ENCODE data around the gene PLCD1.
"Not testable (repeated sequence)": the region's sequence is repeated elsewhere in the genome, so short reads cannot be mapped to it uniquely, and the experiment has no call there.

The PLCD1 gene

DNA sequence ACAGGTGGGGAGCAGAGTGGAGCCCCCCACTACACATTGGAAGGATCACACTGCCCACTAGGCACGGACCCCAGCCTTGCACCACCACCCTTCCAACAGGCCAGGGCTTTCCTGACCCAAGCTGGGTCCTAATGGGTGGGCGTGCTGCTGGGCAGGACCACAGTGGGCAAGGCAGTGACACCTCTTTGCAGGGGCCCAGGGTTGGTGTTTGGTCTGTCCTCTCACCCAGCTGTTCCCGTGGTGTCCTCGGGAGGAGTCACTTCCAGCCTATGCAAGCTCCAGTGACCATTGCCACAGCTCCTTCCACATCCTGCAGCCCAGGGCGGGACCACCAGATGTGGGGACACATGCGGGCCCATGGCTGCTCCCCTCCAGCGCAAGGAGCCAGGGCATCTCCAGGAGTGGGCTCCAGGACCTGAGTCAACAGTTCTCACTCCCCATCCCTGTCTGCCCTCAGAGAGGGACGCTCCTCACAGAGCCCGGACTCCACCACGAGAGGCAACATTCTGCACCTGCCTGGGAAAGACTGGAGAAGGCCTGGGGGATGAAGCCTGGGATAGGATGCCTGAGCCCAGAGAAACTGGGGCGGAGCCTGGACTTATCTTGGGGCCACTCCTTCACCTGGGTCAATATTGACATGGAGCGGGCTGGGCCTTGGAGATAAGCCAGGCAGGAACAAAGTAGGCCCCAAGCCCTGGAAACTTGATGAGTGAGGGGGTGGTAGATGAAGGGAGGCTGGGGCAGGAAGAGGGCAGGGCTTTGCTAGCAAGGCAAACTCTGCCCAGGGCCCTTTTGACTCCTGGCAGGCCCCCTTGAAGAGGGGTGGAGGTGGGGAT lies 42.7 kb downstream of the PLCD1 start:
- no peak for DNase-seq (ENCODE audit: low read depth in 2 of 2)

DNA sequence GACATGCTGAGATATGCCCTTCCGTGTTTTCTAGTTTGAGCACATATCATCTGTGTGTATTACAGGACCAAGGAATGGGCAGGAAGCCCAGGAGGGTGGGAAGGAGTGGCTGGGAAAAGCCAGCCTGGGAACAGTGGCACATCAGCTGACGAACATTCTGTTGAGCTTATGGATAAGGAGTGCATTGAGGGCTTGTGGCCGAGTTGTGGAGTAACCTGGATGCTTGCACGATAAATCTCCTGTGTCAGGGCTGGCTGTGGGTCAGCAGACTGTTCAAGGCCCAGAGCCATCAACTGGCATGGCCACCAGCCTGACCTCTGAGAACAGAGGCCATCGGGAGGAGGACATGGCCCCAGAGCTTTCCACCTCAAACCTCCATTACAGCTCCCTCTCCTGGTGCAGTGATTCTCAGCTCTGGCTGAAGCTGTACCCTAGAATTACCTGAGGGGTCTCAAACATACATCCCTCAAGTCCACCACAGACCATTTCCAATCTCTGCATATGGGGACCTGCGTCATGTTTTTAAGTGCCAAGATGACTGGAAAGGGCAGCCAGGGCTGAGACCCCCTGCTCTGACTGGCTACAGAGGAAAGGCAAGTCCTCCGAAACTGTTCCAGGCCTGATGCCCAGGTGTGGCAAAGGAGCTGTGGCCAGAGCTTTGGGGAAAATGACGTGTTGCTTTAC lies 43.7 kb downstream of the PLCD1 start:
- DNase-seq (ENCODE audit: low read depth in 2 of 2): no peak

DNA sequence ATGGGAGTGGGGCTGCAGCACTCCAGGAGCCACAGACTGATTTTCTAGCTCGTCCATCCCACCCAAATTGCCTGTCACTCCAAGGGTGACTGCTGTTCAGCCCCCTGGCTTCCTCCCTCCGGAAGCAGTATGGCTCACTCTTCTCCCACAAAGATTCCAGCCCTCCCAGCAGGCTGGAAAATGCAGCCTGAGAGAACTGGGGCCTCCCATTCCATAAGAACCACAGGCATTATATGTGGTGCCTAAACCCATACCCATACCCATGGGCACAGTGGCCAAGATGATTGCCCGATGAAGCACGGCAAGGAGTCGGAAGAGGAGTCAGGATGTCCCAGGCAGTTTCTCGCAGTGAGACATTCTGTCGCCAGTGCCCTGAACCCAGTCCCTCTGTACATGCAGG lies 44.8 kb downstream of the PLCD1 start:
- DNase-seq (ENCODE audit: low read depth in 2 of 2): no peak

DNA sequence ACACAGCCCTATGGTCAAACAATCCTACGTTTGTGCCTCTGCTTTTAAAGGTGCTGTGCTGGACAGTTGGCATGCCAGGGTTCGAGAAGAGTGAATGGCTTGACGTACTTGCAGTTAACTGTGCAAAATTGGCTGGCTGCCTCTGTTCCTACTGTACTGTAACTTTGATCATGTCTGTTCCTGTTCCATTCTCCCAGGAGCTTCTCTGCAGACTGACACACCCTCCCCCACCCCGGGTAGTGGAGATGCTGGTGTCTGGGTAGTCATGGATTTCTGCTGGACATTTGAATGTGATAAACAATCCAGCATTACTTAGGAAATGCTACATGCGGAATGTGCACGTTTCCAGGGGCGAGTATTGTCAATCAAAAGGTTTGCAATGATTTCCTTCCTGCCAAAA lies 45.4 kb downstream of the PLCD1 start:
- no peak for DNase-seq (ENCODE audit: low read depth in 2 of 2)

DNA sequence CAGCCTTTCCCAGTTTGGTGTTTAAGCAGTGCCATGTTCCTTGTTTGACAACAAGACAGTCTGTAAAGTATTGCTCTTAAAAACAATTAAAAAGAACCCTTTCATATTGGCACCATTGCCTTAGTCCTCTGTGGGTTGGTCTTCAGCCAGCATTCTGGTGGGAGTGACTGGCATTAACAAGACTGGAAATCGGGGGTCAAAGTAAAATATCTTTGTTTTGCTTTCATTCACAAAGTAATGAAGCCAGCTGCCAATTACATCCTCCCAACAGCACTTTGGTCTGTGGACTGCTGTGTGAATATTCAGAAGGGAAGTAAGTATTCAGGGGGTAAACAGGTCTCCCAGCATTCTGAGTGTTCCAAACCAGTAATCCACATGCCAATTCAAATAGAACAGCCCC lies 47.1 kb downstream of the PLCD1 start:
- no peak for DNase-seq (ENCODE audit: low read depth in 2 of 2)

DNA sequence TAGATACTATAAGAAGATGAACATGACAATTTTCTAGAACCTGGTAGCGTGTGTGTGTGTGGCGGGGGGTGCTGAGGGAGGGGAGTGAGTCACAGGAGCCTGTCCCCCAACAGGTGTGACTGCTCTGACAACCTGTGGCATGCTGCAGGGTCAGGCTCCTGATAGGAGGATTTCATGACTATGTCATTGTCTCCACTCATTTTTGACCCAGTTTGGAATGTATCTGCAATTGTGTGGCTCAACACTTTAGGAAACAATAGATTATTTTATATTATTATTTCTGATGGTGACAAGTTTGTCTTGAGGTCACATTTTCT lies 48.1 kb downstream of the PLCD1 start:
- DNase-seq (ENCODE audit: low read depth in 2 of 2): no peak

DNA sequence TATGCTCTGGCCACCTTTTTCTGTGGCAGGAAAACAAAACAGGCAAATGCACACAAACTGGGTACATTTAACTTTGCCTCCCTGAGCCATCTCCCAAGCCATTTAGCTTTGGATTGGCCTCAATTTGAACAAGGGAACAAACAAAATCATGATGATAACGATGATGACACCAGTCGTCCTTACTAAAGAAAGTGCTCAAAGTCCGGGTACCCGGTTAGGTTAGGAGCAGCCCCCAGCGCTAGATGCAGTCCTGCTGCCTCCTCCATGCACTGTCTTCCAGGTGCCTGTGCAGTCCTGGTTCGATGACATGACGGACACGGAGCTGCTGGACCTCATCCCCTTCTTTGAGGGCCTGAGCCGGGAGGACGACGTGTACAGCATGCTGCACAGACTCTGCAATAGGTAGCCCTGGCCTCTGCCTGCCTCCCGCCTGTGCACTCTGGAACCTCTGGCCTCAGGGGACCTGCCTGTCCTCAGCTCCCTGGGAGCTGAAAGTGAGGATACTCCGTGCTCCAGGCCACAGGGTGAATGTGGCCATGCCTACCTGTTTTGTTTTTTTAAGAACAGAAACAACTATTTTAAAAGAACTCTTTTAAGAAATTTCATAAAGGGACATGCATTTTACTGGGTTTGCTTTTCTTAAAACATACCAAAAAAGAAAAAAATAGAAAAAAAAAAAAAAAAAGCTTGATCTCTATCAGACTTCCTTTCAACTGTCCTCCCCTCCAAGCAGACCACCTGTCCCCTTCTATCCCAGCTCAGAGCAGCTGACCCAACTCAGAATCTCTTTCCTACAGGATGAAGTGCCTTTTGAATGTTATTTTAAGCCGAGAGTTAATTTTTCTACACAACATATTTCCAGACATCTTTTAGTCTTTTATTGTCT lies 48.7 kb downstream of the PLCD1 start:
- DNase-seq (ENCODE audit: low read depth in 2 of 2): no peak

DNA sequence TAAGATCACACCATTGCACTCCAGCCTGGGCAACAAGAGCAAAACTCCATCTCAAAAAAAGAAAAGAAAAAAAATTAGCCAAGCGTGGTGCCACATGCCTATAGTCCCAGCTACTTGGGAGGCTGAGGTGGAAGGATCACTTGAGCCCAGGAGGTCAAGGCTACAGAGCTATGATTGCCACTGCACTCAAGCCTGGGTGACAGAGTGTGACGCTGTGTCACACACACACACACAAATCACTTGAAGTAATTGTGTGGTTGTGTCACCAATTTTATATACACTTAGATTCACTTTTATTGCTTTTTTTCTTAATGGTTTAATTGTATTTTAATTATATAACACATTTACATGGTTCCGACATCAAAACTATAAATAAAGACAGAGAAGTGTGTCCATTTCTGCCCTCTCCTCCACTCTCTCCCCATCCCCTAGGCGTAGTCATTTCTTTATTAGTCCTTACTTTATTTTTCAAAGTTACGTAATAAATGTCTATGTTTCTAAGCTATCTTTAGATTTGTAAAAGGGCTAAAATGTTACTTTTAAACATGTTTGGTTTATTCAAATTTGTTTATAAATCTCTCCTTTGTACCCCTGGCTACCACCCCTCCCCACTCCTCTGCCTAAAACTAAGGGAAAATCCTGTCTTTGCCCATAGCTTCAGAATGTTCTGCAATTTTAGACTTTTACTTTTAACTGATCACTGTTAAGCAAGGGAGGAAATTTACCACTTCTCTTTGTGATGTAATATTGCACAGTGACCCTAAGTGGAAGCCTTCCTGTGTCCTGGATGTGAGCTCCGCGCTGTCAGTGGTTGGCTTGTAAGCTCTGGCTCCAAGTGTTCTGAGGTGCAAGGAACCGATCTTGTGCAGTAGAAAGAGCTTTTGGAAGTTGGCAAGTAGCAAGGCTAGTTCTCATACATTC lies 49.6 kb downstream of the PLCD1 start:
- DNase-seq (ENCODE audit: low read depth in 2 of 2): no peak

DNA sequence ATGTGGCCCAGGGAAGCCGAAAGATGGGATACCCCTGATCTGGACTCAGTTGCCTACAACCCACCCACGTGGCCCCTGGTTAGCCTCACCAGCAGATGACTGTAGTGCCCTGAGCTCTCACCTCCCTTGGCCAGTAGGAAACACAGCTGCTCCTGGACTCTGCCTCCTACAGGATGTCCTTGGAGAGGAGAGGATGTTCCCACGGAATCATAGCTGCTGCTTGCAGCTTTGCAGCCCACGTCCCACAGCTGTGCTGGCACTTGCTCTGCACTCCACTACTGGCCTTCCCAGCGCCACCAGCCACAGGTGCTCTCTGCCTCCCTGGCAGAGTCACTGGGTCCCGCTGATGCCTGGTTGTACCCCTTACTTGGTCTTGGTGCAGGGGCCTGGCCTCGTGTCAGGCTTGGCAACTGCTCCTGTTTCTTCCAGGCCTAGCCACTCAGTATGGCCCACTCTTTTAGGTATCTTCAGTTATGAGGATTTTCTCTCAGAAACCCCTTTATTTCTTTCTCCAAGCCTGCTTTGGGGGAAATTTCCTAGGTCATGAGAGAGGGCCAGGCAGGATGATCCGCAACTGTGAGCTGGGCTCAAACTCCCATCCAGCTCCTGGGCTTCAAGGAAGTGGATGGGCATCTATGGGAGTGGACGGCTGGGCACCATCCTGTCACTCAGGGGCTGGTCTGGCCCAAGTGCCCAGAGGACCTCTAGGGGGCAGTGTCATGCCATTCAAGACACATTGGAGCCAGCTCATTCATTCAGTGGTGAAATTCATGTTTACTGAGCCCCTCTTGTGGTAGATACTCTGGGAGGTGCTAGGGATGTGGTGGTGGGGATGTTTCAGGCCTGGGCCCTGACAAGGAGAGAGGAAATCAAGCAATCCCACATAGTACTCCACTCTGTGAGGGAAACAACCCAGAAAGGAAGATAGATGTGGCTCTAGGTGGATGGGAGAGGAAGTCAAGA lies 55.0 kb downstream of the PLCD1 start:
- peak; percentile 36 to 37 for DNase-seq (ENCODE audit: low read depth in 2 of 2)

DNA sequence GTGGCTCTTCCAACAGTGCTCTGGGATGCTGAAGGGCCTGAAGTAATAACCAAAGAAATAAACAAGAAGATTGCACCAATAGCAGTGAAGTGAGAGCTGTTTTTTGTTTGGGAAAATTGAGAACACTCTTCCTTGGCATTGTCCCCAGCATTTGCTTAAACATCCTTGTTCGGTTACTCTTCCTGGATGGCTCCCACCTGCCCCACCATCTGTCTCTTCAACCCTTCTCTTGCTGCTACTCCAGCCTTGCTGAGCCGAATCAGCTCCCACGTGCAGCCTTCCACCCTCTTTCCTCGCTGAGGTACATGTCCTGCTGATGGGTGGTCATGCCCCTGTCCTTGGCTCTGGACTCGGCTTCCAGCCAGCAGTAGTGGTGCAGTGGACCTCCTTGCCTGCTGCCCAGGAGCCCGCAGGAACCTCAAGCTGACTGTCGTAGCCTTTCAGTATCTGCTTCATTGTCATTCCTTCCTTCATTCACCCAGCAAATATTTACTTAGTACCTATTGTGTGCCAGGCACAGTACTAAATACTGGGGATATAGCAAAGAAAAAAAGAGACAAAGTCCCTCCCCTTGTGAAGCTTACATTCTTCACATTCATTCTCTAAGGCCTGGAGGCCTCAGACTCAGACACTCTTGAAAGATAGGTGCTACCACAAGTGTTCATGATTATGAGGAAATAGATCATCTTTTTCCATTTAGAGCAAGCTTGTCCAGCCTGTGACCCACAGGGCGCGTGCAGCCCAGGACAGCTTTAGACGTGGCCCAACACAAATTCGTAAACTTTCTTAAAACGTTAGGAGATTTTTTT lies 56.0 kb downstream of the PLCD1 start:
- no peak for DNase-seq (ENCODE audit: low read depth in 2 of 2)

DNA sequence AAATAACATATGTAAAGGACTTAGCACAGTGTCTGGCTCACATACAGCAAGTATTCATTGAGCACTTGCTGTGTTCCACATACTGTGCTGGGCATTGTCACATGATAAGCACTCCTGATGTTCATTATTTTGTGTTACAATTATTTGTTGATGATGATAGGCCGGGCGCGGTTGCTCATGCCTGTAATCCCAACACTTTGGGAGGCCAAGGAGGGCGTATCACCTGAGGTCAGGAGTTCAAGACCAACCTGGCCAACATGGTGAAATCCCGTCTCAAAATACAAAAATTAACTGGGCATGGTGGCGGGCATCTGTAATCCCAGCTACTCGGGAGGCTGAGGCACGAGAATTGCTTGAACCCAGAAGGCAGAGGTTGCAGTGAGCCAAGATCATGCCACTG lies 57.4 kb downstream of the PLCD1 start:
- not testable (repeated sequence) for DNase-seq (ENCODE audit: low read depth in 2 of 2)

DNA sequence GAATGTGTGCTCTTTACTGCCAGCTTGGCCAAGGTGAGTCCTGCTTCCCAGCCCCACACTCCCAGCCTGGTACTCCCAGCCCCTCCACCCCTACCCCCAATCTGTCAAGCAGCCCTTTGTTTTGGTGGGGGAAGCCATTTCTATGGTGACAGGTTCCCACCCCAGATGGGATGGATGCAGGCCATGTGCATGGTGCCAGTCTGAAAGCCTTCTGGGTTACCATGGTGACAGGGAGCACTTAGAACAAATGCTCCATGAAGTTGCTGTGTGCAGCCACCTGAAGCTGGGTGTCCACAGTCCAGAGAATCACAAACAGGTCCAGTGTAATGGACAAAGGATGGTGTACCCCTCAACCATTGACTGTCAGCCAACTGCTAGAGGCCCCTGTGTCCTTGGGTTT lies 58.0 kb downstream of the PLCD1 start:
- DNase-seq (ENCODE audit: low read depth in 2 of 2): no peak

DNA sequence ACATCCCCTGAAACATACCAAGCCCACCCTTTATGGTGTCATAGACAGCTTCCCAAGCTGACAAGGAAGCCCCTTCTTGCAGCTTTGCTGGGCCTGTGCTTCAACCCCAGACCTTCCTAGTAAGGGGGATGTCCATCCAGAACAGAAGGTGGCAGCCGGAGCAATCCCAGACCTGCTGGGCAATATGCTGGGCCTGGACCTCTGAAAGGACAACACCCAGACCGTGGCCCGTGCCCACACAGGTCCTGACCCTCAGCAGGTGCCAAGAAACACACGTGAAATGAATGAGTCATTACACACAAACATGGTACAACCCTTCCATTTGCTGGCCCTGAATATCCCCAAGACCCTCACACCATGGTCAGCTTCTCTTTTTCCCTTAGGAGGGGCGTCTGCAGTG lies 58.6 kb downstream of the PLCD1 start:
- DNase-seq (ENCODE audit: low read depth in 2 of 2): no peak

DNA sequence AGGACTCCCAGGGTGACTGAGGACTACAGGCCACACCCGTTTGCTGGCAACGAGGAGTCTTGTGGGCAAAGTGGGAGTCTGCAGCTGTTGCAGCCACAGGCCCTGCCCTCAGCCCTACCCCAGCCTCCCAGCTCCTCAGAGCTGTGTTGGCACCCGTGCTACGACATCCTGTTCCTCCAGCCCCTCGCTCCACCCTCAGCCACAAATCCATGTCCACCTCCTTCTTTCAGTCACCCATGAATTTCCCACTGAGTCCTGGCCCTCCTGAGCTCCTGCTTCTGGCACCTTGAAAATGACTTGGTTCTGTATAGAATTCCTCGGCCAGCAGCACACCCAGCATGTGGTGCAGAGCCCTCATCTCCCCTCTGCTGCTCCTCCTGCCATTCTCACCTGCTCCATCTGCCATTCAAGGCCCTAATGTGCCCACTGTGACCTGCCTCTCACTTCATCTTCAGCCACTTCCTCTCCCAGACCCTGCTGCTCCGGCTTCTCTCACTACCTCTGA lies 59.8 kb downstream of the PLCD1 start:
- no peak for DNase-seq (ENCODE audit: low read depth in 2 of 2)

DNA sequence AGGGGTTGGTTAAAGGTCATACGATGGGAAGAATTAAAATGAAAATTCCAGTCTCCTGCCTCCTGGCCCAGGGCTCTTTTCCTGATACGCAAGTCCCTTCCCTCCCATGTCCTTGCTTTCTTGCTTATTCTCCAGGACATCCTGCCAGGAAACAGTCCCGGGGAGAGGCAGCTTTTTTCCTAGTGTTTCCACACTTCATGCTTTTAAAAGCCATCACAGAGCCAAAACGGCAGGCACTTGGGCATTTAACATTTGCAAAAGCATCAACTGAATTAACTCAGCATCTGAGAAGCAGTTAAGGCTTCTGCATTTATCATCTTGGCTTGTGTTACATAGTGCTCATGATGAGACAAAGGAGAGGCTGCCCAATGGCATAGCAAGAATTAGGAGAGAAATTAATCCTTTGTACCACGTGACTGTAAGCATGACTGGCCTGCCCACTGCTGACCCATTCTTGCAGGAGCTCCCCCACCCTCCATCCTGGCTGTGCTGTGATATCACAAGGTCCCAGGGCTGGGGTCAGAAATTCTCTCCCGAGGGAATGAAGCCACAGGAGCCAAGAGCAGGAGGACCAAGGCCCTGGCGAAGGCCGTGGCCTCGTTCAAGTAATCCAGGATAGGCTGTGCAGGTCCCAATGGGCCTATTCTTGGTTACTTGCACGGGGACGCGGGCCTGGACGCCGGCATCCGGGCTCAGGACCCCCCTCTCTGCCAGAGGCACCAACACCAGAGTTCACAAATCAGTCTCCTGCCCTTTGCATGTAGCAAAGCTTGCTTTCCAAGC lies 60.4 kb downstream of the PLCD1 start:
- no peak for DNase-seq (ENCODE audit: low read depth in 2 of 2)

DNA sequence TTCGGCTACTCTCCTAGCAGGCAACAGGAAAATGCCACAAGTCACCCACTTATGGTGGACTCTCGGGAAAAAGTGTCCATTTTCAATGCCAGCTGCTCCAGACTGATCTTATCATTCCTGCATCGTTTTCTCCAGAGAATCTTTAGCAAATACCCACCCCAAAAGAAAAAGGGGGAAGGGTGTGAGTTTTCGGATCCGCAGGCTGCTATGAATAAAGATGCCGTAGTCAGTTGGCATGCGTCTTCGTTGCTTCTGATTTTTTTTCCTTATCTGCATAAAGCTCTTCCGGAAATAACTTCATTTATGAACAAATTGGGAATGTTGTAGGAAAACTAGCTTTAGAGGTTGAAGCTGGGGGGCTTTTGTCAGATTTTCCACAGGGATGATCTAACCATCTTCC lies 61.2 kb downstream of the PLCD1 start:
- DNase-seq (ENCODE audit: low read depth in 2 of 2): no peak

DNA sequence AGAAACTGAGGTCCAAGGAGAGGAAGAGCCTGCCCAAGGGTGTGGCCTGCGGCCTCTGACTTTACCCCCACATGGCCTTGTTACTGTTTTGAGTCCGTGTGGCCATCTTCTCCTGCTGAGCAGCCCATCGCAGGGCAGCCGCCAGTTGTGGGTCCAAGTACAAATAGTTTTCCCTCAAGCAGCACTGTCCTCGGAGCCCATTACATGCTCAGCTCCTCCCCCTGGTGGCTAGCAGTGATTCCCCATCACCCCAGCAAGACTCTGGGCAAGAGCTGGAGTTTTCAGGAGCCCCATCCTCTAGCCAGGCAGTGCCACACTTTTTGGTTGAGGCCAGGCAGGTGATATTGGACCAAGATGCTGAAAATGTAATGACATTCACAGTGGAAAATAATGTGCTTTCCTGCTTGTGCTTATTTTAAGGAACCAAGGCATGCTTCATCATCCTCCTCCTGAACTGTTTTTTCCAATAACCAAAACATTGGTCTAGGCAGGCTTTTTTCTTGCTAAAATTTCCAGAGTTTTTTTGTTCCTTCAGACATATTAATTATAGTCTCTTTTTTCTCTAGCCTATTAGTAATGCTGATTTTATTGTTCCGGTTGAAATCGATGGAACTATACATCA lies 62.1 kb downstream of the PLCD1 start:
- peak; percentile 7 to 39 for DNase-seq (ENCODE audit: low read depth in 2 of 2)

DNA sequence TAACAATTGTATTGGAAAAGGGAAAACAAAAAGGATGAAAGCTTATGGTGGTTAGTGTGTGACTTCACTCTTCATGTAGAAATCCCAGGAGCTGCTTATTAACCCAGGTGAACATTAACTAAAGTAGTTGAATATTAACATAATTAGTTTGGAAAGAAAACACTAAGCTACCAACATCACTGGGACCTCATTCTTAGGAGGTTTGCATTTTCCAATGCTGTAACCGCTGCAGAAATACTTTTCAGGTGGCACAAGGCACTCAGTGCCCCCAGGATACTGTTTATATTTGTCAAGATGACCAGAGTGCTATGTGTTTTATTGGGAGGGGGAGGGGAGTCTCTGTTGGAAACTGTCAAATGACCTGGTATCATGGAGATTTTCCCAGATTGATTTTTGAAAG lies 64.7 kb downstream of the PLCD1 start:
- no peak for DNase-seq (ENCODE audit: low read depth in 2 of 2)
